Neural crest cell (in vitro differentiated cells): ENCODE data around the gene CDK11A. TPM values are rescaled to one million over a fixed set of nuclear protein-coding genes. Genes with fewer than 3 reads are reported as not detected.
"Not testable (repeated sequence)": the region's sequence is repeated elsewhere in the genome, so short reads cannot be mapped to it uniquely, and the experiment has no call there.

Source experiments
- DNase-seq: peaks from one replicate; pipeline ENCODE4 v3.0.0; 2021; ENCODE audit warnings: low read depth, mixed read lengths, low spot score
- H3K27ac Mint-ChIP-seq: one replicate; pipeline ENCODE4 v1.8.0; 2021; ENCODE audit warnings: mild to moderate bottlenecking, mixed read lengths; ENCODE audit not compliant: unreplicated experiment
- H3K27me3 Mint-ChIP-seq: 2 replicates; pipeline ENCODE4 v1.8.0; 2021; ENCODE audit warnings: low read depth, mild to moderate bottlenecking, mixed read lengths
- H3K36me3 Mint-ChIP-seq: 2 replicates; pipeline ENCODE4 v1.8.0; 2021; ENCODE audit warnings: low read depth, mild to moderate bottlenecking, mixed read lengths
- H3K4me1 Mint-ChIP-seq: 2 replicates; pipeline ENCODE4 v1.8.0; 2021; ENCODE audit warnings: mixed read lengths
- H3K4me3 Mint-ChIP-seq: one replicate; pipeline ENCODE4 v1.8.0; 2021; ENCODE audit warnings: mild to moderate bottlenecking, mixed read lengths
- H3K9me3 Mint-ChIP-seq: 2 replicates; pipeline ENCODE4 v1.8.0; 2021; ENCODE audit warnings: mixed read lengths
- CTCF ChIP-seq: fragments of 200-600 bp; sonication (generic); conservative IDR thresholded peaks from 2 replicates; pipeline ENCODE4 v1.5.0; 2021; ENCODE audit warnings: antibody characterized with exemption, mild to moderate bottlenecking
- total RNA-seq: library from RNA; stranded (reverse); gene quantifications from 2 replicates; pipeline ENCODE4 v1.2.1, GENCODE V29; 2021

Gene CDK11A
- total RNA-seq, 1 donor from 2014 or later = 48.9 TPM

- no peak for DNase-seq
- Mint-ChIP-seq H3K27ac (no peak overlapping the region), H3K9me3 (no peaks in the 10 kb centered on the region), H3K4me1 (no peaks in the 10 kb centered on the region), H3K36me3 (peaks cover 3% of the 10 kb centered on the region), H3K4me3 (no peak overlapping the region), H3K27me3 (no peaks in the 10 kb centered on the region)
- no peak for TF ChIP-seq CTCF
These were observed 8.2 kb upstream of the CDK11A start for GRCh38 chr1:1732381-1732780.

GRCh38 chr1:1730870-1731269 is 6.7 kb upstream of the CDK11A start:
- H3K9me3 Mint-ChIP-seq = no peaks in the 10 kb centered on the region
- TF ChIP-seq CTCF = no peak
- peaks cover 3% of the 10 kb centered on the region for H3K36me3 Mint-ChIP-seq
- H3K4me3 Mint-ChIP-seq = no peak overlapping the region
- no peak for DNase-seq
- no peaks in the 10 kb centered on the region for H3K27me3 Mint-ChIP-seq
- no peaks in the 10 kb centered on the region for H3K4me1 Mint-ChIP-seq
- no peak overlapping the region for H3K27ac Mint-ChIP-seq

- H3K9me3 Mint-ChIP-seq, DNase-seq, H3K4me1 Mint-ChIP-seq, H3K27me3 Mint-ChIP-seq, H3K27ac Mint-ChIP-seq, H3K4me3 Mint-ChIP-seq, H3K36me3 Mint-ChIP-seq: not testable (repeated sequence)
These were observed 6.1 kb upstream of the CDK11A start for GRCh38 chr1:1730230-1730629.

GRCh38 chr1:1729116-1729816 is 5.1 kb upstream of the CDK11A start:
- H3K27ac Mint-ChIP-seq, H3K27me3 Mint-ChIP-seq, H3K4me3 Mint-ChIP-seq, H3K36me3 Mint-ChIP-seq, H3K4me1 Mint-ChIP-seq, DNase-seq, H3K9me3 Mint-ChIP-seq: not testable (repeated sequence)

GRCh38 chr1:1728308-1729005 is 4.3 kb upstream of the CDK11A start:
- not testable (repeated sequence) for H3K36me3 Mint-ChIP-seq, H3K27ac Mint-ChIP-seq, H3K4me3 Mint-ChIP-seq, DNase-seq, H3K27me3 Mint-ChIP-seq, H3K4me1 Mint-ChIP-seq, H3K9me3 Mint-ChIP-seq

- H3K36me3 Mint-ChIP-seq, H3K27me3 Mint-ChIP-seq, H3K4me1 Mint-ChIP-seq, H3K9me3 Mint-ChIP-seq, H3K27ac Mint-ChIP-seq, DNase-seq: not testable (repeated sequence)
- peak overlapping the region; percentile 61 for H3K4me3 Mint-ChIP-seq
These were observed 3.0 kb upstream of the CDK11A start for GRCh38 chr1:1727131-1727651.

GRCh38 chr1:1726088-1726487 is 1.9 kb upstream of the CDK11A start:
- H3K27ac Mint-ChIP-seq, H3K36me3 Mint-ChIP-seq, H3K9me3 Mint-ChIP-seq, H3K27me3 Mint-ChIP-seq, DNase-seq, H3K4me1 Mint-ChIP-seq: not testable (repeated sequence)
- peak overlapping the region; percentile 61 for H3K4me3 Mint-ChIP-seq

GRCh38 chr1:1721201-1721600 is 3.0 kb downstream of the CDK11A start:
- no peaks in the 10 kb centered on the region for H3K9me3 Mint-ChIP-seq
- H3K4me1 Mint-ChIP-seq = peaks cover 8% of the 10 kb centered on the region
- H3K27ac Mint-ChIP-seq = no peak overlapping the region
- H3K27me3 Mint-ChIP-seq = no peaks in the 10 kb centered on the region
- DNase-seq = no peak
- H3K36me3 Mint-ChIP-seq = peaks cover 14% of the 10 kb centered on the region
- H3K4me3 Mint-ChIP-seq = peak overlapping the region; percentile 73
- TF ChIP-seq CTCF = no peak

- H3K27ac Mint-ChIP-seq, H3K27me3 Mint-ChIP-seq: not testable (repeated sequence)
These were observed 8.9 kb downstream of the CDK11A start for GRCh38 chr1:1715109-1715883.

GRCh38 chr1:1707897-1708296 is 16.3 kb downstream of the CDK11A start:
- H3K36me3 Mint-ChIP-seq, H3K4me3 Mint-ChIP-seq, H3K27ac Mint-ChIP-seq, DNase-seq, H3K27me3 Mint-ChIP-seq, H3K4me1 Mint-ChIP-seq, H3K9me3 Mint-ChIP-seq: not testable (repeated sequence)

More at GRCh38 chr1:1715109-1715883, 8.9 kb downstream of the CDK11A start:
- not testable (repeated sequence) for DNase-seq, H3K4me3 Mint-ChIP-seq, H3K9me3 Mint-ChIP-seq, H3K4me1 Mint-ChIP-seq
- H3K36me3 Mint-ChIP-seq = peaks cover 13% of the 10 kb centered on the region
